GM23338 (cell line): ENCODE data around the gene AR. TPM values are rescaled to one million over a fixed set of nuclear protein-coding genes. Genes with fewer than 3 reads are reported as not detected.

Experiments used
- ATAC-seq: fragments of 200-7000 bp; cut with Tn5 transposase; 3 replicates; pipeline ENCODE4 v1.9.1; 2020
- DNase-seq: peaks from one replicate; pipeline ENCODE4 v3.0.0-alpha.2; 2015; ENCODE audit warnings: low spot score
- H2AFZ ChIP-seq: fragments of 200-600 bp; sonication (generic); 2 replicates; pipeline ENCODE4 v1.8.0; 2016; ENCODE audit warnings: antibody characterized with exemption, mild to moderate bottlenecking, moderate library complexity
- H3F3A ChIP-seq: fragments of 200-600 bp; sonication (generic); replicated peaks from 2 replicates; pipeline ENCODE4 v1.8.0; 2017; ENCODE audit warnings: antibody characterized with exemption, mixed run types, low read depth
- H3K27ac ChIP-seq: fragments of 200-600 bp; sonication (generic); 2 replicates; pipeline ENCODE4 v1.6.1; 2016; ENCODE audit warnings: low read depth
- H3K27me3 ChIP-seq: fragments of 200-600 bp; sonication (generic); 2 replicates; pipeline ENCODE4 v1.8.0; 2016; ENCODE audit warnings: mild to moderate bottlenecking, mixed run types, moderate library complexity; ENCODE audit not compliant: insufficient read depth
- H3K36me3 ChIP-seq: fragments of 200-600 bp; sonication (generic); 2 replicates; pipeline ENCODE4 v1.8.0; 2016; ENCODE audit warnings: mild to moderate bottlenecking; ENCODE audit not compliant: insufficient read depth
- H3K4me1 ChIP-seq: fragments of 200-600 bp; sonication (generic); 2 replicates; pipeline ENCODE4 v1.8.0; 2016; ENCODE audit warnings: mild to moderate bottlenecking, moderate library complexity; ENCODE audit not compliant: insufficient read depth
- H3K4me2 ChIP-seq: fragments of 200-600 bp; sonication (generic); 2 replicates; pipeline ENCODE4 v1.7.1; 2017; ENCODE audit warnings: mixed run types
- H3K4me3 ChIP-seq: fragments of 200-600 bp; sonication (generic); 2 replicates; pipeline ENCODE4 v1.6.1; 2016; ENCODE audit warnings: mixed run types
- H3K79me2 ChIP-seq: fragments of 200-600 bp; sonication (generic); replicated peaks from 2 replicates; pipeline ENCODE4 v1.8.0; 2017; ENCODE audit warnings: mild to moderate bottlenecking; ENCODE audit not compliant: insufficient read depth
- H3K9me2 ChIP-seq: fragments of 200-600 bp; sonication (generic); 2 replicates; pipeline ENCODE4 v1.8.0; 2017; ENCODE audit not compliant: insufficient read depth
- H4K20me1 ChIP-seq: fragments of 200-600 bp; sonication (generic); replicated peaks from 2 replicates; pipeline ENCODE4 v1.8.0; 2017; ENCODE audit warnings: mild to moderate bottlenecking; ENCODE audit not compliant: insufficient read depth
- H3K27ac Mint-ChIP-seq: 2 replicates; pipeline ENCODE4 v1.8.0; 2020; ENCODE audit warnings: inconsistent platforms, mild to moderate bottlenecking, moderate library complexity, mixed read lengths
- H3K27me3 Mint-ChIP-seq: 3 replicates; pipeline ENCODE4 v1.8.0; 2022; ENCODE audit warnings: low read depth, mild to moderate bottlenecking, moderate library complexity, mixed read lengths, inconsistent platforms; ENCODE audit not compliant: insufficient read depth, poor library complexity
- H3K36me3 Mint-ChIP-seq: 3 replicates; pipeline ENCODE4 v1.8.0; 2021; ENCODE audit warnings: low read depth, mild to moderate bottlenecking, inconsistent platforms, moderate library complexity, mixed read lengths
- H3K4me1 Mint-ChIP-seq: 3 replicates; pipeline ENCODE4 v1.8.0; 2020; ENCODE audit warnings: mild to moderate bottlenecking, inconsistent platforms, mixed read lengths
- H3K4me3 Mint-ChIP-seq: 3 replicates; pipeline ENCODE4 v1.8.0; 2021; ENCODE audit warnings: moderate library complexity, mild to moderate bottlenecking, inconsistent platforms, mixed read lengths
- H3K9me3 Mint-ChIP-seq: 3 replicates; pipeline ENCODE4 v1.8.0; 2020; ENCODE audit warnings: moderate library complexity, mild to moderate bottlenecking, inconsistent platforms, mixed read lengths
- EZH2 ChIP-seq: fragments of 200-600 bp; sonication (generic); IDR thresholded peaks from one replicate; pipeline ENCODE4 v1.8.0; 2017; ENCODE audit warnings: antibody characterized with exemption, mild to moderate bottlenecking, low read depth; ENCODE audit not compliant: unreplicated experiment
- EZH2phosphoT487 ChIP-seq: fragments of 200-600 bp; sonication (generic); IDR thresholded peaks from one replicate; pipeline ENCODE4 v1.8.1; 2018; ENCODE audit warnings: antibody characterized with exemption; ENCODE audit not compliant: unreplicated experiment
- NANOG ChIP-seq: IDR thresholded peaks from 2 replicates; pipeline ENCODE4 v1.6.1; 2016; ENCODE audit warnings: antibody characterized with exemption, borderline replicate concordance
- POLR2AphosphoS5 ChIP-seq: IDR thresholded peaks from 2 replicates; pipeline ENCODE4 v1.6.1; 2016; ENCODE audit warnings: antibody characterized with exemption, low read depth
- STAT1 ChIP-seq: IDR thresholded peaks from one replicate; pipeline ENCODE4 v1.6.1; 2016; ENCODE audit warnings: antibody characterized with exemption; ENCODE audit not compliant: unreplicated experiment
- ZNF114 ChIP-seq: fragments of 250-450 bp; sonication (Bioruptor Pico); IDR thresholded peaks from 2 replicates; pipeline ENCODE4 v1.5.0; 2020; ENCODE audit warnings: mild to moderate bottlenecking, moderate library complexity
- ZNF331 ChIP-seq: fragments of 250-450 bp; sonication (Bioruptor Pico); IDR thresholded peaks from 2 replicates; pipeline ENCODE4 v1.5.0; 2020; ENCODE audit warnings: low read depth, mild to moderate bottlenecking, moderate library complexity
- polyA plus RNA-seq: library from polyadenylated mRNA; unstranded; fragments of >200 nt; fragmentation: Nextera tagmentation; extraction: Ambion mirVana; gene quantifications from 2 replicates; pipeline ENCODE4 v1.2.1, GENCODE V29; 2016
- total RNA-seq: library from RNA; depleted of rRNA; stranded (reverse); fragments of >200 nt; shearing (Covaris generic); gene quantifications from 2 replicates; pipeline ENCODE4 v1.2.3, GENCODE V29; 2014
- TF ChIP-seq, protein P1 (sequence below): fragments of 250-450 bp; sonication (Bioruptor Pico); IDR thresholded peaks from 2 replicates; pipeline ENCODE4 v1.5.0; 2020; ENCODE audit warnings: mild to moderate bottlenecking, moderate library complexity
- TF ChIP-seq, protein P2 (sequence below), 2 experiments: fragments of 200-600 bp in 1 of 2; sonication (generic) in 1 of 2; conservative IDR thresholded peaks; 2 replicates each; pipeline versions ENCODE4 v1.5.1 to v1.6.1; 2016 to 2017; ENCODE audit warnings: antibody characterized with exemption in 2 of 2, low read depth in 2 of 2, mild to moderate bottlenecking in 2 of 2, moderate library complexity in 1 of 2
- TF ChIP-seq, protein P3 (sequence below): IDR thresholded peaks from one replicate; pipeline ENCODE4 v1.6.1; 2018; ENCODE audit warnings: antibody characterized with exemption; ENCODE audit not compliant: unreplicated experiment

The AR gene
- total and polyA plus RNA-seq, 2 experiments from 2014 or later, result 11.2 to 13.3 TPM

DNA sequence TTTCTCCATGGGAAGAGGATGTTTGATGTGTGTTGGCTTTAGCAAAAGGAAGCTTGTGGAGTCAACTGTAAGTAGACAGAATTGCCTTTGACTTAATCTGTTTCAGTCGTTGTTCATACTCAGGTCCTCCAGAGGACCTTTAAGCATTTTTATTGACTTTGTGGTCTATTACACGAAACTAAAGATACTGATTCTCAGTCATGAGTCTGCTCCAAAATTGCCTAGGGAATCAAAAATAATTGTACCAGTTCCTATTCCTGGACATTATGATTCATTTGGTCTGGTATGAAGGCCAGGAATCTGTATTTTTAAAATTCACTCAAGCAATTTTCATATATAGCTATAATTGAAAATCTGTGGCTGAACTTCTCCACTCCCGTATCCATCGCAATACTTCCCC is 38.6 kb downstream of the AR start (continued):
- TF ChIP-seq ZNF114 (CRISPR knock-in tag) (no peak), NANOG (no peak), EZH2 (no peak), ZNF331 (CRISPR knock-in tag) (no peak), POLR2AphosphoS5 (no peak), EZH2phosphoT487 (no peak)
- TF ChIP-seq, protein P1, sequence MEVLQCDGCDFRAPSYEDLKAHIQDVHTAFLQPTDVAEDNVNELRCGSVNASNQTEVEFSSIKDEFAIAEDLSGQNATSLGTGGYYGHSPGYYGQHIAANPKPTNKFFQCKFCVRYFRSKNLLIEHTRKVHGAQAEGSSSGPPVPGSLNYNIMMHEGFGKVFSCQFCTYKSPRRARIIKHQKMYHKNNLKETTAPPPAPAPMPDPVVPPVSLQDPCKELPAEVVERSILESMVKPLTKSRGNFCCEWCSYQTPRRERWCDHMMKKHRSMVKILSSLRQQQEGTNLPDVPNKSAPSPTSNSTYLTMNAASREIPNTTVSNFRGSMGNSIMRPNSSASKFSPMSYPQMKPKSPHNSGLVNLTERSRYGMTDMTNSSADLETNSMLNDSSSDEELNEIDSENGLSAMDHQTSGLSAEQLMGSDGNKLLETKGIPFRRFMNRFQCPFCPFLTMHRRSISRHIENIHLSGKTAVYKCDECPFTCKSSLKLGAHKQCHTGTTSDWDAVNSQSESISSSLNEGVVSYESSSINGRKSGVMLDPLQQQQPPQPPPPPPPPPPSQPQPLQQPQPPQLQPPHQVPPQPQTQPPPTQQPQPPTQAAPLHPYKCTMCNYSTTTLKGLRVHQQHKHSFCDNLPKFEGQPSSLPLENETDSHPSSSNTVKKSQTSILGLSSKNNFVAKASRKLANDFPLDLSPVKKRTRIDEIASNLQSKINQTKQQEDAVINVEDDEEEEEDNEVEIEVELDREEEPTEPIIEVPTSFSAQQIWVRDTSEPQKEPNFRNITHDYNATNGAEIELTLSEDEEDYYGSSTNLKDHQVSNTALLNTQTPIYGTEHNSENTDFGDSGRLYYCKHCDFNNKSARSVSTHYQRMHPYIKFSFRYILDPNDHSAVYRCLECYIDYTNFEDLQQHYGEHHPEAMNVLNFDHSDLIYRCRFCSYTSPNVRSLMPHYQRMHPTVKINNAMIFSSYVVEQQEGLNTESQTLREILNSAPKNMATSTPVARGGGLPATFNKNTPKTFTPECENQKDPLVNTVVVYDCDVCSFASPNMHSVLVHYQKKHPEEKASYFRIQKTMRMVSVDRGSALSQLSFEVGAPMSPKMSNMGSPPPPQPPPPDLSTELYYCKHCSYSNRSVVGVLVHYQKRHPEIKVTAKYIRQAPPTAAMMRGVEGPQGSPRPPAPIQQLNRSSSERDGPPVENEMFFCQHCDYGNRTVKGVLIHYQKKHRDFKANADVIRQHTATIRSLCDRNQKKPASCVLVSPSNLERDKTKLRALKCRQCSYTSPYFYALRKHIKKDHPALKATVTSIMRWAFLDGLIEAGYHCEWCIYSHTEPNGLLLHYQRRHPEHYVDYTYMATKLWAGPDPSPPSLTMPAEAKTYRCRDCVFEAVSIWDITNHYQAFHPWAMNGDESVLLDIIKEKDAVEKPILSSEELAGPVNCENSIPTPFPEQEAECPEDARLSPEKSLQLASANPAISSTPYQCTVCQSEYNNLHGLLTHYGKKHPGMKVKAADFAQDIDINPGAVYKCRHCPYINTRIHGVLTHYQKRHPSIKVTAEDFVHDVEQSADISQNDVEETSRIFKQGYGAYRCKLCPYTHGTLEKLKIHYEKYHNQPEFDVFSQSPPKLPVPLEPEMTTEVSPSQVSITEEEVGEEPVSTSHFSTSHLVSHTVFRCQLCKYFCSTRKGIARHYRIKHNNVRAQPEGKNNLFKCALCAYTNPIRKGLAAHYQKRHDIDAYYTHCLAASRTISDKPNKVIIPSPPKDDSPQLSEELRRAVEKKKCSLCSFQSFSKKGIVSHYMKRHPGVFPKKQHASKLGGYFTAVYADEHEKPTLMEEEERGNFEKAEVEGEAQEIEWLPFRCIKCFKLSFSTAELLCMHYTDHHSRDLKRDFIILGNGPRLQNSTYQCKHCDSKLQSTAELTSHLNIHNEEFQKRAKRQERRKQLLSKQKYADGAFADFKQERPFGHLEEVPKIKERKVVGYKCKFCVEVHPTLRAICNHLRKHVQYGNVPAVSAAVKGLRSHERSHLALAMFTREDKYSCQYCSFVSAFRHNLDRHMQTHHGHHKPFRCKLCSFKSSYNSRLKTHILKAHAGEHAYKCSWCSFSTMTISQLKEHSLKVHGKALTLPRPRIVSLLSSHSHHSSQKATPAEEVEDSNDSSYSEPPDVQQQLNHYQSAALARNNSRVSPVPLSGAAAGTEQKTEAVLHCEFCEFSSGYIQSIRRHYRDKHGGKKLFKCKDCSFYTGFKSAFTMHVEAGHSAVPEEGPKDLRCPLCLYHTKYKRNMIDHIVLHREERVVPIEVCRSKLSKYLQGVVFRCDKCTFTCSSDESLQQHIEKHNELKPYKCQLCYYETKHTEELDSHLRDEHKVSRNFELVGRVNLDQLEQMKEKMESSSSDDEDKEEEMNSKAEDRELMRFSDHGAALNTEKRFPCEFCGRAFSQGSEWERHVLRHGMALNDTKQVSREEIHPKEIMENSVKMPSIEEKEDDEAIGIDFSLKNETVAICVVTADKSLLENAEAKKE (CRISPR knock-in tag), result no peak

DNA sequence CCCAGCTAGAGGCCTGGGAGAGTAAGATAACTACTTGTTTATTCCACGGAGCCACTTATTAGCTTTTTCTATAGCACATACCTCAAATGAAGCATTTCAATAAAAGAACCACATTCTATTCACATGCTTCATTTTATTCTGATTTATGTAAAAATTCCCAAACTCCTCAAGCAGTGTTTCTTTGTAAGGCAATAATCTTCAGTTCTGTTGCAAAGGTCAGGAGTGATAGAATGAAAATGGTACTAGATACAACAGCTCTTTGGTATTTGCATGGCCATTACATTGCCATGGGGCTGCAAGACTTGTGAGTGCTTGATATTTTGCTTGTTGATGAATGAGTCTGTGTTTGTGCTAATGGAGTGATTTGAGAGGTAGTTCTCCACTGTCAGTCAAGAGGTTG is 39.4 kb downstream of the AR start:
- Histone ChIP-seq H2AFZ (no peak overlapping the region), H3K9me2 (no peaks in the 10 kb centered on the region), H3F3A (no peaks in the 10 kb centered on the region), H3K4me3 (no peak overlapping the region), H3K36me3 (no peaks in the 10 kb centered on the region), H4K20me1 (no peaks in the 10 kb centered on the region), H3K4me2 (peak overlapping the region; percentile 62), H3K27ac (no peak overlapping the region), H3K4me1 (peaks cover 36% of the 10 kb centered on the region), H3K79me2 (peaks cover 37% of the 10 kb centered on the region), H3K27me3 (no peaks in the 10 kb centered on the region)
- Mint-ChIP-seq H3K27me3 (no peaks in the 10 kb centered on the region), H3K4me3 (no peak overlapping the region), H3K9me3 (no peaks in the 10 kb centered on the region), H3K27ac (no peak overlapping the region), H3K36me3 (peaks cover 10% of the 10 kb centered on the region), H3K4me1 (peaks cover 41% of the 10 kb centered on the region)
- no peak for ATAC-seq
- no peak for DNase-seq
- no peak for TF ChIP-seq ZNF331 (CRISPR knock-in tag)
- no peak for TF ChIP-seq ZNF114 (CRISPR knock-in tag)
- no peak for TF ChIP-seq STAT1
- TF ChIP-seq POLR2AphosphoS5, result no peak
- TF ChIP-seq, protein P2, sequence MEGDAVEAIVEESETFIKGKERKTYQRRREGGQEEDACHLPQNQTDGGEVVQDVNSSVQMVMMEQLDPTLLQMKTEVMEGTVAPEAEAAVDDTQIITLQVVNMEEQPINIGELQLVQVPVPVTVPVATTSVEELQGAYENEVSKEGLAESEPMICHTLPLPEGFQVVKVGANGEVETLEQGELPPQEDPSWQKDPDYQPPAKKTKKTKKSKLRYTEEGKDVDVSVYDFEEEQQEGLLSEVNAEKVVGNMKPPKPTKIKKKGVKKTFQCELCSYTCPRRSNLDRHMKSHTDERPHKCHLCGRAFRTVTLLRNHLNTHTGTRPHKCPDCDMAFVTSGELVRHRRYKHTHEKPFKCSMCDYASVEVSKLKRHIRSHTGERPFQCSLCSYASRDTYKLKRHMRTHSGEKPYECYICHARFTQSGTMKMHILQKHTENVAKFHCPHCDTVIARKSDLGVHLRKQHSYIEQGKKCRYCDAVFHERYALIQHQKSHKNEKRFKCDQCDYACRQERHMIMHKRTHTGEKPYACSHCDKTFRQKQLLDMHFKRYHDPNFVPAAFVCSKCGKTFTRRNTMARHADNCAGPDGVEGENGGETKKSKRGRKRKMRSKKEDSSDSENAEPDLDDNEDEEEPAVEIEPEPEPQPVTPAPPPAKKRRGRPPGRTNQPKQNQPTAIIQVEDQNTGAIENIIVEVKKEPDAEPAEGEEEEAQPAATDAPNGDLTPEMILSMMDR (conservative IDR thresholded peaks at IDR 0.05; ENCODE audit: low read depth in 2 of 2), result no peak
- no peak for TF ChIP-seq EZH2
- TF ChIP-seq, protein P3, sequence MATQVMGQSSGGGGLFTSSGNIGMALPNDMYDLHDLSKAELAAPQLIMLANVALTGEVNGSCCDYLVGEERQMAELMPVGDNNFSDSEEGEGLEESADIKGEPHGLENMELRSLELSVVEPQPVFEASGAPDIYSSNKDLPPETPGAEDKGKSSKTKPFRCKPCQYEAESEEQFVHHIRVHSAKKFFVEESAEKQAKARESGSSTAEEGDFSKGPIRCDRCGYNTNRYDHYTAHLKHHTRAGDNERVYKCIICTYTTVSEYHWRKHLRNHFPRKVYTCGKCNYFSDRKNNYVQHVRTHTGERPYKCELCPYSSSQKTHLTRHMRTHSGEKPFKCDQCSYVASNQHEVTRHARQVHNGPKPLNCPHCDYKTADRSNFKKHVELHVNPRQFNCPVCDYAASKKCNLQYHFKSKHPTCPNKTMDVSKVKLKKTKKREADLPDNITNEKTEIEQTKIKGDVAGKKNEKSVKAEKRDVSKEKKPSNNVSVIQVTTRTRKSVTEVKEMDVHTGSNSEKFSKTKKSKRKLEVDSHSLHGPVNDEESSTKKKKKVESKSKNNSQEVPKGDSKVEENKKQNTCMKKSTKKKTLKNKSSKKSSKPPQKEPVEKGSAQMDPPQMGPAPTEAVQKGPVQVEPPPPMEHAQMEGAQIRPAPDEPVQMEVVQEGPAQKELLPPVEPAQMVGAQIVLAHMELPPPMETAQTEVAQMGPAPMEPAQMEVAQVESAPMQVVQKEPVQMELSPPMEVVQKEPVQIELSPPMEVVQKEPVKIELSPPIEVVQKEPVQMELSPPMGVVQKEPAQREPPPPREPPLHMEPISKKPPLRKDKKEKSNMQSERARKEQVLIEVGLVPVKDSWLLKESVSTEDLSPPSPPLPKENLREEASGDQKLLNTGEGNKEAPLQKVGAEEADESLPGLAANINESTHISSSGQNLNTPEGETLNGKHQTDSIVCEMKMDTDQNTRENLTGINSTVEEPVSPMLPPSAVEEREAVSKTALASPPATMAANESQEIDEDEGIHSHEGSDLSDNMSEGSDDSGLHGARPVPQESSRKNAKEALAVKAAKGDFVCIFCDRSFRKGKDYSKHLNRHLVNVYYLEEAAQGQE, result no peak
